HG03457 (cell line): Measurements from ENCODE around the gene AJAP1.

Experiments used
- ATAC-seq: cut with Tn5 transposase; IDR thresholded peaks from one replicate; pipeline ENCODE4 v1.9.1; 2021; ENCODE audit warnings: moderate number of reproducible peaks; ENCODE audit not compliant: unreplicated experiment

AJAP1 gene

GRCh38 chr1:4762146-4762545, 107.7 kb downstream of the AJAP1 start:
- ATAC-seq: no peak

GRCh38 chr1:4767308-4767707, 112.9 kb downstream of the AJAP1 start:
- no peak for ATAC-seq

- ATAC-seq: no peak
Measured at GRCh38 chr1:4768553-4768952, 114.1 kb downstream of the AJAP1 start.

GRCh38 chr1:4769516-4770280, 115.3 kb downstream of the AJAP1 start:
- ATAC-seq: no peak

GRCh38 chr1:4770713-4771112, 116.3 kb downstream of the AJAP1 start:
- ATAC-seq: no peak

GRCh38 chr1:4771267-4771666, 116.9 kb downstream of the AJAP1 start:
- no peak for ATAC-seq

GRCh38 chr1:4771721-4772120, 117.3 kb downstream of the AJAP1 start:
- ATAC-seq: no peak

GRCh38 chr1:4772294-4773010, 118.0 kb downstream of the AJAP1 start:
- no peak for ATAC-seq

- ATAC-seq: no peak
Measured at GRCh38 chr1:4773226-4773625, 118.8 kb downstream of the AJAP1 start.

GRCh38 chr1:4775506-4775905, 121.1 kb downstream of the AJAP1 start:
- no peak for ATAC-seq

- no peak for ATAC-seq
Measured at GRCh38 chr1:4778056-4778455, 123.6 kb downstream of the AJAP1 start.

GRCh38 chr1:4781646-4782045, 127.2 kb downstream of the AJAP1 start:
- no peak for ATAC-seq

- ATAC-seq: no peak
Measured at GRCh38 chr1:4784761-4785160, 130.4 kb downstream of the AJAP1 start.

- no peak for ATAC-seq
Measured at GRCh38 chr1:4786055-4786454, 131.6 kb downstream of the AJAP1 start.

GRCh38 chr1:4787551-4787950, 133.1 kb downstream of the AJAP1 start:
- ATAC-seq: no peak

- no peak for ATAC-seq
Measured at GRCh38 chr1:4792565-4792964, 138.2 kb downstream of the AJAP1 start.

- no peak for ATAC-seq
Measured at GRCh38 chr1:4794020-4794780, 139.8 kb downstream of the AJAP1 start.

GRCh38 chr1:4796161-4797015, 142.0 kb downstream of the AJAP1 start:
- peak; percentile 79 for ATAC-seq

GRCh38 chr1:4797016-4797410, 142.6 kb downstream of the AJAP1 start:
- no peak for ATAC-seq

GRCh38 chr1:4797429-4797828, 143.0 kb downstream of the AJAP1 start:
- ATAC-seq: no peak
